ENCODE measurements around the gene CCNB2. TPM values are rescaled to one million over a fixed set of nuclear protein-coding genes. Genes with fewer than 3 reads are reported as not detected.
"Not testable (repeated sequence)": the region's sequence is repeated elsewhere in the genome, so short reads cannot be mapped to it uniquely, and the experiment has no call there.

The CCNB2 gene
- total RNA-seq, 4 donors from 2014 or later, result 1.1 to 2.1 (median 1.7) TPM

- TF ChIP-seq POLR2A (IDR thresholded peaks at IDR 0.05) (no peak), CTCF (IDR thresholded peaks at IDR 0.05) (no peak)
- Histone ChIP-seq H3K4me1 (peaks cover 0 to 3% of the 10 kb centered on the region in 2 donors), H3K27me3 (no peaks in the 10 kb centered on the region), H3K27ac (no peak overlapping the region), H3K4me3 (replicated peaks in 1 of 3) (no peak overlapping the region), H3K36me3 (no peaks in the 10 kb centered on the region), H3K9me3 (no peaks in the 10 kb centered on the region)
- WGBS, 2 donors, result 93 to 97% methylated on average over 5 of the region's 5 CpGs
- no peak for DNase-seq
- intact Hi-C loops (cut with DNase I), result no loop called here
Observed at GRCh38 chr15:59143281-59143680, 38.3 kb downstream of the CCNB2 start.

GRCh38 chr15:59144594-59144993 lies 39.6 kb downstream of the CCNB2 start:
- H3K27ac ChIP-seq; H3K4me3 ChIP-seq (replicated peaks in 1 of 3); H3K27me3 ChIP-seq; H3K9me3 ChIP-seq; H3K36me3 ChIP-seq; H3K4me1 ChIP-seq; intact Hi-C loops (cut with DNase I): not testable (repeated sequence)
- peak in 1 of 2 donors; percentile 12 for DNase-seq
- peak in 3 of 6 experiments; percentile 28 to 37 (median 36) for TF ChIP-seq CTCF (IDR thresholded peaks at IDR 0.05)
- WGBS, 2 donors, result 76 to 81% methylated on average over 10 of the region's 10 CpGs

- TF ChIP-seq CTCF (IDR thresholded peaks at IDR 0.05) (no peak), POLR2A (IDR thresholded peaks at IDR 0.05) (no peak)
- Histone ChIP-seq H3K27ac (no peak overlapping the region), H3K4me3 (replicated peaks in 1 of 3) (no peak overlapping the region), H3K4me1 (peaks cover 0 to 7% of the 10 kb centered on the region in 2 donors), H3K27me3 (no peaks in the 10 kb centered on the region), H3K36me3 (no peaks in the 10 kb centered on the region), H3K9me3 (no peaks in the 10 kb centered on the region)
- WGBS, 2 donors, result 90 to 97% methylated on average over 5 of the region's 5 CpGs
- no peak for DNase-seq
- intact Hi-C loops (cut with DNase I), result no loop called here
Observed at GRCh38 chr15:59147666-59148065, 42.7 kb downstream of the CCNB2 start.

GRCh38 chr15:59148153-59148833 lies 43.3 kb downstream of the CCNB2 start:
- Histone ChIP-seq H3K4me3 (replicated peaks in 1 of 3) (no peak overlapping the region), H3K36me3 (peaks cover 0 to 2% of the 10 kb centered on the region in 2 donors), H3K4me1 (peaks cover 0 to 7% of the 10 kb centered on the region in 2 donors), H3K27me3 (no peaks in the 10 kb centered on the region), H3K9me3 (no peaks in the 10 kb centered on the region), H3K27ac (no peak overlapping the region)
- intact Hi-C loops (cut with DNase I), result no loop called here
- TF ChIP-seq POLR2A (IDR thresholded peaks at IDR 0.05) (no peak), CTCF (IDR thresholded peaks at IDR 0.05) (no peak)
- 87 to 88% methylated on average over 2 of the region's 2 CpGs for WGBS, 2 donors
- no peak for DNase-seq

GRCh38 chr15:59150185-59150584 lies 45.2 kb downstream of the CCNB2 start:
- no peak for DNase-seq
- WGBS, 2 donors, result 76 to 93% methylated on average over 2 of the region's 2 CpGs
- no peak for TF ChIP-seq CTCF (IDR thresholded peaks at IDR 0.05)
- no peak for TF ChIP-seq POLR2A (IDR thresholded peaks at IDR 0.05)
- Histone ChIP-seq H3K9me3 (no peaks in the 10 kb centered on the region), H3K36me3 (peaks cover 0 to 7% of the 10 kb centered on the region in 2 donors), H3K4me3 (replicated peaks in 1 of 3) (no peak overlapping the region), H3K4me1 (peaks cover 0 to 7% of the 10 kb centered on the region in 2 donors), H3K27me3 (no peaks in the 10 kb centered on the region), H3K27ac (no peak overlapping the region)
- intact Hi-C loops (cut with DNase I), result no loop called here

All from thyroid gland (tissue), 4 donors.